Activated T-helper 17 cell treated with anti-CD3 and anti-CD28 coated beads, Interleukin-2, amount 50 U/mL, for 72 hours (primary cell): Measurements from ENCODE around the gene ADORA1. TPM values are rescaled to one million over a fixed set of nuclear protein-coding genes. Genes with fewer than 3 reads are reported as not detected.

ENCODE experiments used
- ATAC-seq: fragments of 150-1000 bp; cut with Tn5 transposase; replicated peaks from 2 replicates; pipeline ENCODE4 v1.10.0; 2021; ENCODE audit warnings: mild to moderate bottlenecking, moderate library complexity
- H3K27ac Mint-ChIP-seq: one replicate; pipeline ENCODE4 v1.8.0; 2022; ENCODE audit warnings: mixed read lengths
- H3K27me3 Mint-ChIP-seq: one replicate; pipeline ENCODE4 v1.8.0; 2022; ENCODE audit warnings: mixed read lengths
- H3K36me3 Mint-ChIP-seq: one replicate; pipeline ENCODE4 v1.8.0; 2022; ENCODE audit warnings: low read depth, mild to moderate bottlenecking, mixed read lengths
- H3K4me1 Mint-ChIP-seq: one replicate; pipeline ENCODE4 v1.8.0; 2022; ENCODE audit warnings: mixed read lengths
- H3K4me3 Mint-ChIP-seq: one replicate; pipeline ENCODE4 v1.8.0; 2022; ENCODE audit warnings: mild to moderate bottlenecking, mixed read lengths
- H3K9me3 Mint-ChIP-seq: one replicate; pipeline ENCODE4 v1.8.0; 2022; ENCODE audit warnings: mixed read lengths
- total RNA-seq, 2 donors: library from RNA; stranded (reverse); gene quantifications; one replicate each; pipeline ENCODE4 v1.2.3, GENCODE V29; 2022

ADORA1 gene
- total RNA-seq, 2 donors from 2014 or later: not detected

DNA sequence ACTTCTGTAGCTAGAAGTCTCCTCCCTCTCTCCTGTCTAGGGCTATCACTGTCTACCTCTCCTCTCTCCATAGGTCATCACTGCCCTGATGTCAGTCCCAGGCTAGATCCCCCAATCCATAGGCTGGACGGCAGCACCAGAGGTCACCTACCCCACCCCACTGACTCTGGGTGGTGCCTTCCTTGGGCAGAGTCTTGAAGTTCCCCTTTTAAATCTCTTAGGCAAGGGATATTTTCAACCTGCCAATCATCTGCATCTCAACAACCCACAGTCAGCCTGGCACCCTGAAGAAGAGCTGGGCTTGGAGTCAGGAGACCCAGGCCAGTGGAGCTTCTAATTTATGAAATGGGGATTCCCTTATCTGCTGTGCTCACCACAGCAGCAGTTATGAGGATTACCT, 34.9 kb downstream of the ADORA1 start:
- Mint-ChIP-seq H3K4me3 (no peak overlapping the region), H3K4me1 (no peaks in the 10 kb centered on the region), H3K27me3 (peaks cover 16% of the 10 kb centered on the region), H3K27ac (no peak overlapping the region), H3K9me3 (no peaks in the 10 kb centered on the region), H3K36me3 (no peaks in the 10 kb centered on the region)
- no peak for ATAC-seq

DNA sequence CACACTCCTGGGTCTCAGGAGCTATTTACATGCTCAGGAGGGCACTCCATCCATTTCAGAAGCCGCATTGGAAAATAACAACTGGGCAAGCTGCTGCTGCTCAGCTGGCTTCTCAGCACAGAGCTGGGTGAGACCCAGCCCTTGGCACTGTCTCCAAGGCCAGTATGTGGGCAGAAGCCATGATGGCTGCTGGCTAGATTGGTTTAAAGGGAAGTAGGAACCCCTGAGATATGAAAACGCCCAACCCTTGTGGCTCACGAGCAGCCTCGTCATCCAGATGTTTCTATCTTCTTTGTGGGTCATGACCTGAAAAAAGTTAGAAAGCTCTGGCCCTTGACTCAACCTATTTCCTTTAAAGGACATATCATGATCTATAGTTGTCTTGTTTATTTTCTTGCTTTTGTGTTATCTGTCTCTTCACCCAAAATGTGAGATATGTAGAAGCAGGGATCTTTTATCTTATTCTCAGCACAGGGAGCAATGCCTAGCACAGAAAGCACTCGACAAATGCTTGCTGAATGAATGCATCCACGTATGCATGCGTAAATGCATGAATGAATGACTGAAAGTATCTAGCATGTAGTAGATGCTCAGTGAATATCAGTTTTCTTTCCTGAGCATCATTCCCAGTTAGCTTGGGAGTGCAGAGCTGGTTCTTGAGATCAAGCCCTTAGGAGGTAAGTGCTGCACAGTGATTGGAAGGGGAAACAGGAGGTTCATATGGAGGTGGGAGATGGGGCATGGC, 36.5 kb downstream of the ADORA1 start:
- peaks cover 16% of the 10 kb centered on the region for H3K27me3 Mint-ChIP-seq
- H3K9me3 Mint-ChIP-seq: no peaks in the 10 kb centered on the region
- no peaks in the 10 kb centered on the region for H3K4me1 Mint-ChIP-seq
- H3K4me3 Mint-ChIP-seq: no peak overlapping the region
- no peak overlapping the region for H3K27ac Mint-ChIP-seq
- ATAC-seq: no peak
- H3K36me3 Mint-ChIP-seq: no peaks in the 10 kb centered on the region

DNA sequence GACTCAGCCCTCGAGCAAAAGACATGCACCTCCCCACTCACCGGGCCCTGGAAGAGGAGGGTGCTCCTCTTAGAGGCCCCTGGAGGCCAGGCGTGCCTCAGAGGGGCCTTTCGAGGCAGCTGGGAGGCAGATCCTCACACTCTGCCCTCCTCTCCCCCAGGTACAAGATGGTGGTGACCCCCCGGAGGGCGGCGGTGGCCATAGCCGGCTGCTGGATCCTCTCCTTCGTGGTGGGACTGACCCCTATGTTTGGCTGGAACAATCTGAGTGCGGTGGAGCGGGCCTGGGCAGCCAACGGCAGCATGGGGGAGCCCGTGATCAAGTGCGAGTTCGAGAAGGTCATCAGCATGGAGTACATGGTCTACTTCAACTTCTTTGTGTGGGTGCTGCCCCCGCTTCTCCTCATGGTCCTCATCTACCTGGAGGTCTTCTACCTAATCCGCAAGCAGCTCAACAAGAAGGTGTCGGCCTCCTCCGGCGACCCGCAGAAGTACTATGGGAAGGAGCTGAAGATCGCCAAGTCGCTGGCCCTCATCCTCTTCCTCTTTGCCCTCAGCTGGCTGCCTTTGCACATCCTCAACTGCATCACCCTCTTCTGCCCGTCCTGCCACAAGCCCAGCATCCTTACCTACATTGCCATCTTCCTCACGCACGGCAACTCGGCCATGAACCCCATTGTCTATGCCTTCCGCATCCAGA, 37.7 kb downstream of the ADORA1 start:
- no peak for ATAC-seq

DNA sequence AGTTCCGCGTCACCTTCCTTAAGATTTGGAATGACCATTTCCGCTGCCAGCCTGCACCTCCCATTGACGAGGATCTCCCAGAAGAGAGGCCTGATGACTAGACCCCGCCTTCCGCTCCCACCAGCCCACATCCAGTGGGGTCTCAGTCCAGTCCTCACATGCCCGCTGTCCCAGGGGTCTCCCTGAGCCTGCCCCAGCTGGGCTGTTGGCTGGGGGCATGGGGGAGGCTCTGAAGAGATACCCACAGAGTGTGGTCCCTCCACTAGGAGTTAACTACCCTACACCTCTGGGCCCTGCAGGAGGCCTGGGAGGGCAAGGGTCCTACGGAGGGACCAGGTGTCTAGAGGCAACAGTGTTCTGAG, 38.3 kb downstream of the ADORA1 start:
- no peak for ATAC-seq
- Mint-ChIP-seq H3K27me3 (peaks cover 12% of the 10 kb centered on the region), H3K4me3 (no peak overlapping the region), H3K9me3 (no peaks in the 10 kb centered on the region), H3K4me1 (no peaks in the 10 kb centered on the region), H3K36me3 (no peaks in the 10 kb centered on the region), H3K27ac (no peak overlapping the region)

More for the DNA sequence above, 37.7 kb downstream of the ADORA1 start:
- Mint-ChIP-seq H3K4me1 (no peaks in the 10 kb centered on the region), H3K27ac (no peak overlapping the region), H3K27me3 (peaks cover 12% of the 10 kb centered on the region), H3K9me3 (no peaks in the 10 kb centered on the region), H3K4me3 (no peak overlapping the region), H3K36me3 (no peaks in the 10 kb centered on the region)

DNA sequence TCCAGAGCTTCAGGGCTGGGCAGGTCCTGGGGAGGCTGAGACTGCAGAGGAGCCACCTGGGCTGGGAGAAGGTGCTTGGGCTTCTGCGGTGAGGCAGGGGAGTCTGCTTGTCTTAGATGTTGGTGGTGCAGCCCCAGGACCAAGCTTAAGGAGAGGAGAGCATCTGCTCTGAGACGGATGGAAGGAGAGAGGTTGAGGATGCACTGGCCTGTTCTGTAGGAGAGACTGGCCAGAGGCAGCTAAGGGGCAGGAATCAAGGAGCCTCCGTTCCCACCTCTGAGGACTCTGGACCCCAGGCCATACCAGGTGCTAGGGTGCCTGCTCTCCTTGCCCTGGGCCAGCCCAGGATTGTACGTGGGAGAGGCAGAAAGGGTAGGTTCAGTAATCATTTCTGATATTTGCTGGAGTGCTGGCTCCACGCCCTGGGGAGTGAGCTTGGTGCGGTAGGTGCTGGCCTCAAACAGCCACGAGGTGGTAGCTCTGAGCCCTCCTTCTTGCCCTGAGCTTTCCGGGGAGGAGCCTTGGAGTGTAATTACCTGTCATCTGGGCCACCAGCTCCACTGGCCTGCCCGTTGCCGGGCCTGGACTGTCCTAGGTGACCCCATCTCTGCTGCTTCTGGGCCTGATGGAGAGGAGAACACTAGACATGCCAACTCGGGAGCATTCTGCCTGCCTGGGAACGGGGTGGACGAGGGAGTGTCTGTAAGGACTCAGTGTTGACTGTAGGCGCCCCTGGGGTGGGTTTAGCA, 38.8 kb downstream of the ADORA1 start:
- no peak overlapping the region for H3K4me3 Mint-ChIP-seq
- ATAC-seq: peak; percentile 19
- peaks cover 12% of the 10 kb centered on the region for H3K27me3 Mint-ChIP-seq
- H3K27ac Mint-ChIP-seq: no peak overlapping the region
- H3K36me3 Mint-ChIP-seq: no peaks in the 10 kb centered on the region
- H3K9me3 Mint-ChIP-seq: no peaks in the 10 kb centered on the region
- H3K4me1 Mint-ChIP-seq: no peaks in the 10 kb centered on the region

DNA sequence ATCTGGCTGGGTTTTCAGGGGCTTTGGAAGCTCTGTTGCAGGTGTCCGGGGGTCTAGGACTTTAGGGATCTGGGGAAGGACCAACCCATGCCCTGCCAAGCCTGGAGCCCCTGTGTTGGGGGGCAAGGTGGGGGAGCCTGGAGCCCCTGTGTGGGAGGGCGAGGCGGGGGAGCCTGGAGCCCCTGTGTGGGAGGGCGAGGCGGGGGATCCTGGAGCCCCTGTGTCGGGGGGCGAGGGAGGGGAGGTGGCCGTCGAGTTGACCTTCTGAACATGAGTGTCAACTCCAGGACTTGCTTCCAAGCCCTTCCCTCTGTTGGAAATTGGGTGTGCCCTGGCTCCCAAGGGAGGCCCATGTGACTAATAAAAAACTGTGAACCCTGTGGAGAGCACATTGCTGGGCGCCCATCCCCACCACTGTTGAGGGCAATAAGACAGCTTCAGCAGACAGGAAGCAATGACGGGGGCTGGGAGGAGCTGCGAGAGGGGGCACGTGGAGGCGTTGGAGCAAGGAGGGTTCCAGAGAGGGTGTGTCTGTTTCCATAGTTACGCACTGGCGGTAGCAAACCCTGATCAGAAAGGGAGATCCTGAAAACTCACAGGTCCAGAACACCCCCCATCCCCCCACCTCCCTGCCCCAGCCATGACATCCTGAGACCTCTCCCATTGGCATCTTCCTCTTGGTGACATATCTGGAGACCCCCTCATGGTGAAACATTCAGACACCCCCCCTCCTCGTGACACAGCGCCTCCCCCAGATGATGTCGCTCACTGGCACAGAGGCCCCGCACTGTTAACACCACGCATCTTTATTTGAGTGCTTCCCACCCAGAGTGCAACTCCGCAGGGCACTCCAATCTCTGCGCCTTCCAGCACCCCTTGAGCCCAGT, 39.7 kb downstream of the ADORA1 start:
- H3K36me3 Mint-ChIP-seq: no peaks in the 10 kb centered on the region
- H3K27ac Mint-ChIP-seq: no peak overlapping the region
- no peak for ATAC-seq
- H3K27me3 Mint-ChIP-seq: peaks cover 12% of the 10 kb centered on the region
- no peaks in the 10 kb centered on the region for H3K9me3 Mint-ChIP-seq
- H3K4me1 Mint-ChIP-seq: no peaks in the 10 kb centered on the region
- no peak overlapping the region for H3K4me3 Mint-ChIP-seq

DNA sequence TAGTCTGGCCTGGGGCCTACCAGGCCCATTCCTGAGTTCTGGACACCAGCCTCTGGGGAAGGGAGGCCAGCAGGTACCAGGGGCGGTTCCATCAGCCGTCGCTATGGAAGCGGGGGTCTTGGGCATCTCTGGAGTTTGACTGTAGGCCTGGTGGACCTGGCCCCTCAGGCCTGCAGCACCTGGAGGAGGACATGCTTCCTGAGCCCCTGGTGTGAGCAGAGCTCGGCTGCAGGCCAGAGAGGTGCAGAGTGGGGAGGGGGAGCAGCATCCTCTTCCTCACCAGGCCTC, 40.3 kb downstream of the ADORA1 start:
- Mint-ChIP-seq H3K36me3 (no peaks in the 10 kb centered on the region), H3K9me3 (no peaks in the 10 kb centered on the region), H3K27ac (no peak overlapping the region), H3K27me3 (peaks cover 11% of the 10 kb centered on the region), H3K4me1 (no peaks in the 10 kb centered on the region), H3K4me3 (no peak overlapping the region)
- ATAC-seq: no peak

DNA sequence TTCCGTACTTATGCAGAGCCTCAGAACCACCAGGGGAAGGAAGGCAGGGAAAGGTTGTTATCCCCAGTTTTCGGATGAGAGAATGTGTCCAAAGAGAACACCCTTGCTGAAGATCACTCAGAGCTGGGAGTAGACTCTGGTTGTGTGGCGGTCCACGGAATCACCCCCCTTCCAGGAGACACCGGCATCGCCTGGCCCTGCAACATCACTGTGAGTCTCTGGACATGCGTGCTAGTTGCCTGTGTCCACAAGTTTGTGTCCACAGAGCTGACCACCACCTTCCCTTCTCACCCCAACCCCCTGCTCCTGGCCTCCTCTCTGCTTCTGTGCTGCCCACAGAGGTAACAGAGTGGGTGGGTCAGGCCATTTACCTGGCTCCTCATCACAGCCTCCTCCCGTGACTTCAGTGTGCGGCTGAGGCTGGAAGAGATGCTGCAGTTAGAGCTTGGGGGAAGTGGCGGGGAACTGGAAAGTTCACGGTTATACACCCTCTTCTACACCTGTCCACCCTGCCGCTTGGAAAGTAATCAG, 40.8 kb downstream of the ADORA1 start:
- Mint-ChIP-seq H3K4me3 (no peak overlapping the region), H3K27ac (no peak overlapping the region), H3K4me1 (no peaks in the 10 kb centered on the region), H3K36me3 (no peaks in the 10 kb centered on the region), H3K9me3 (no peaks in the 10 kb centered on the region), H3K27me3 (peaks cover 7% of the 10 kb centered on the region)
- ATAC-seq: no peak

DNA sequence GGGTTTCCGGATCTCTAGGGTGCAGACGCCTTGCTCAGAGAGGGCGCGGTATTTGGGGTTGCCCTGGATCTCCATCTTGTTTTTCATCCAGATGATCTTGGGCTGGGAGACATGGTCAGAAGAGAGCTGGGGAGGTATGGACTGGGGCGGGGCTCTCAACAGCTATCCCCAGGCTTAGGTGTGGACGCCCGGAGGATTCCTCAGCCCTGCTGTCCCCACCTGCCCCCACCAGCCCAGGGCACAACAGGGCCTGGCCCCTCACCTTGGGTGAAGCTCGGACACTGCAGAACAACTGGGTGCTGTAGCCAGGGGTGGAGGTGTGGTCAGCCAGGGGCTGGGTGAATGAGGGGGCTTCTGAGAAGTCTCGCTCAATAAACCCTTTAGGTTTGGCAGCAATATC, 41.5 kb downstream of the ADORA1 start:
- ATAC-seq: no peak
- Mint-ChIP-seq H3K27me3 (peaks cover 8% of the 10 kb centered on the region), H3K4me3 (no peak overlapping the region), H3K36me3 (no peaks in the 10 kb centered on the region), H3K4me1 (no peaks in the 10 kb centered on the region), H3K9me3 (no peaks in the 10 kb centered on the region), H3K27ac (no peak overlapping the region)

DNA sequence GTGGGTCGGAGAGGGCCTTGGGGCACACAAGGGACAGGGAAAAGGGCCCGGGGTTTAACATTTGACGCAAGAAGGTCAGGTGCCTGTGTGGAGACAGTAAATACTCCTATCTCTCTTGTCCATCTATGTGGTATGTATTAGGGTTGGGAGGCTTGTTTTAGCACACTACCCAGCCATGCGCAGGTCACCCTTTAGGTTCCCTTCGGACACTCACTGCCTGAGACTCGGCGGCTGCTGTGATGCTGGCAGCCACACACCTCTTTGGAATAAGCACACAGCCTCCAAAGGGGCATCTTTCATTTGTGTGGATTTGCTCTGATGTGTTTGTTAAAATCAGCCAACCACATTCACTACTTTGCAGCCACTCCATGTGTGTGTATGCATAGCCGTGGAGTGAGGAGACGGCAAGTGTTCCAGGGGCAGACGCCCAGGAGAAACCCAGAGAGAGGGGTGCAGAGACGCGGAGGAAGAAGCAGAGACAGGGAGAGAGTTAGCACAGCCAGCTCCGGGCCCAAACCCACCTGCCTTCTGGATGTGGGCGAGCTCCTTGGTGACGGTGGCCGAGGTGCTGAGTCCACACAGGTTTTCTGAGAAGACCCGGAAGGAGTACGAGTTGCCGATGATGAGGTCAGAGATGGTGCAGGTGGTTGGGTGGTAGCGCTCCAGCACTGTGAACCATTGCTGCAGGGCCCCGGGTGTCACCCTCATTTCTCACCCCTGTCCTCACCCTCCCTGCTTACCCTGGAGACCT, 42.4 kb downstream of the ADORA1 start:
- Mint-ChIP-seq H3K36me3 (no peaks in the 10 kb centered on the region), H3K9me3 (no peaks in the 10 kb centered on the region)
- no peak for ATAC-seq

DNA sequence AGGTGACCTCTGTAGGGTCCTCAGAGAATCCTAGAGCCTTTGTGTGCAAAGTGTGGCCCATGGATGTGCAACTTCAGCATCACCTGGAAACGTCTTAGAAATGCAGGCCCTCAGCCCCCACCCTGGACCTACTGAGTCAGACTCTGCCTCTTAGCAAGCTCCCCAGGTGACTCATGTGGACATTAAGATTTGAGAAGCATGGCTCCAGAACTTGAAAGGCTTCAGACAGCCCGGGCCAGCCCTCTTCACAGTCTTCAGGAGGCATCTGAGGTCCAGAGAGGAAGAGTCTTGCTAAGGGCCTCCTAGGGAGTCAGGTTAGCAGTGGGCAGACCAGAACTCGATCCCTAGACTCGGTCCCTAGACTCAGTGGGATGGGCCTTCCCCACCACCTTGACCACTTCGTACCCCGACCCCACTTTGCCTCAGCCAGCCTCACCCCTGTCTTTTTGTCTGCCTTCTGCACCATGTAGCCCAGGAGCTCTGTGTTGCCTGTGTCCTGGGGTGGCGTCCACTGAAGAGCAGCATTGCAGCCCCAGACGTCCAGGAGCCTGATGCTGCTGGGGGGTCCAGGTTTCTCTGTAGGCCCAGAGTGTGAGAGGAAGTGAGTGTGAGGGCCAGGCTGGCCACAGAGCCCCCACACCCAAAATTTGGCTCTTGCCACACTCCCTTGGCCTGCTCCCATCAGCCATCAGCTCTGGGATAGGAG, 43.3 kb downstream of the ADORA1 start:
- Mint-ChIP-seq H3K27ac (no peak overlapping the region), H3K36me3 (no peaks in the 10 kb centered on the region), H3K27me3 (peaks cover 6% of the 10 kb centered on the region), H3K9me3 (no peaks in the 10 kb centered on the region), H3K4me3 (no peak overlapping the region), H3K4me1 (no peaks in the 10 kb centered on the region)
- ATAC-seq: no peak

More for the DNA sequence above, 42.4 kb downstream of the ADORA1 start:
- H3K4me1 Mint-ChIP-seq: no peaks in the 10 kb centered on the region
- H3K27me3 Mint-ChIP-seq: peaks cover 6% of the 10 kb centered on the region
- H3K4me3 Mint-ChIP-seq: no peak overlapping the region
- no peak overlapping the region for H3K27ac Mint-ChIP-seq

DNA sequence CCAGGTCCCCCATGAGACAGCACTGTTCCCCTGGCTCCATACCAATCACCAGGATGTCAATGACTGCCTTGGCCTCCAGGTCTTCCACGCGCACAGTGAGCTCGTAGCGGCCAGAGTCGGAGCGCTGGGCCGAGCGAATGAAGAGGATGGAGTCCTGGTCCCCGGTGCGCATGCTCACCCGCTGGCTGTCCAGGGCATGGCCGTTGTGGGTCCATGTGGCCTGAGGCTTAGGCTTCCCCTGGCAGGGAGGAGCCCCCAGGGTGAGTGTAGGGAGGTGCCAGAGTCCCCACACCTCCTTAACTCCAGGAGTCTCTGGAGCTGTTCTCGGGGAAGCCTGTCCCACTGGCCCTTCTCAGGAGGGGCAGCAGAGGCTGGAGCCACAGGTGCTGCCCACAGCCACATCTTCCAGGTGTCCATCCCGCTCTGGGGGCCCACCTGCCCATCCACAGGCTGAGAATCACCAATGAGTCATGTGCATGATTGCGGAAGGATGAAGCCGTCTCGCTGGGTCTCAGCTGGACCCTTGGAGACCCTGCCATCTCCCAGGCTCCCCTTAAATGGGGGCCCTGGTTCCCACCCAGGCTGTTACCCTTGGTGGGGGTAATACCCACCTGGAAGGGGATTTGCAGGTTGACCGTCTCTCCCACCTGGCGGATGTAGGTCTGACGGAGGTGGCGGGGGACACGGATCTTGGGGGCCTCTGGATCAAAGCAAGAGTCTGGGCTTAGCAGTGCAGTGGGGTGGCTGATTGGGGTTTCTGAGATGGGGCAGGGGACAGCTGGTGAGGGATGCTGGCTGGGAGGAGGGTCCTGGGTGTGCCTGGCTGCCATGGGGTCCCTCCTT, 44.0 kb downstream of the ADORA1 start:
- Mint-ChIP-seq H3K27me3 (peaks cover 3% of the 10 kb centered on the region), H3K9me3 (no peaks in the 10 kb centered on the region), H3K27ac (no peak overlapping the region), H3K36me3 (no peaks in the 10 kb centered on the region), H3K4me3 (no peak overlapping the region), H3K4me1 (no peaks in the 10 kb centered on the region)
- ATAC-seq: no peak
